NCI-H2227 treated with DMSO at 0.1 percent for 48 hours (cell line): Measurements from ENCODE around the gene MYZAP.
"Not testable (repeated sequence)": the region's sequence is repeated elsewhere in the genome, so short reads cannot be mapped to it uniquely, and the experiment has no call there.

Experiments used
- DNase-seq: peaks from one replicate; lab custom pipeline; 2025; lab: John Stamatoyannopoulos, UW

MYZAP gene

DNA sequence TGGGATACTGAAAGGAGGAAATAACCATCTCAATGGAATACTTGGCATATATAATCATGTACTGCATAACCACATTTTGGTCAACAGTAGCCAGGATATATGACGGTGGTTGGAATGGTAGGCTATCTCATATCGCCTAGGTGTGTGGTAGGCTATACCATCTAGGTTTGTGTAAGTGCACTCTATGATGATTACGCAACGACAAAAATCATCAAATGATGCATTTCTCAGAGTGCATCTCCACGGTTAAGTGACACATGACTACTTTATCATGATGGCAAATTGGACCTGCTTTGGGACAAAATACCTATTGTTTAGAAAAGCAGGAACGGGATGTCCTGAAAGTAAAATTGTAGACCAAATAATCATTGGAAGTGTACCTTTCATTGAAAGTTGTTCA is 2.8 kb downstream of the MYZAP start:
- no peak for DNase-seq

DNA sequence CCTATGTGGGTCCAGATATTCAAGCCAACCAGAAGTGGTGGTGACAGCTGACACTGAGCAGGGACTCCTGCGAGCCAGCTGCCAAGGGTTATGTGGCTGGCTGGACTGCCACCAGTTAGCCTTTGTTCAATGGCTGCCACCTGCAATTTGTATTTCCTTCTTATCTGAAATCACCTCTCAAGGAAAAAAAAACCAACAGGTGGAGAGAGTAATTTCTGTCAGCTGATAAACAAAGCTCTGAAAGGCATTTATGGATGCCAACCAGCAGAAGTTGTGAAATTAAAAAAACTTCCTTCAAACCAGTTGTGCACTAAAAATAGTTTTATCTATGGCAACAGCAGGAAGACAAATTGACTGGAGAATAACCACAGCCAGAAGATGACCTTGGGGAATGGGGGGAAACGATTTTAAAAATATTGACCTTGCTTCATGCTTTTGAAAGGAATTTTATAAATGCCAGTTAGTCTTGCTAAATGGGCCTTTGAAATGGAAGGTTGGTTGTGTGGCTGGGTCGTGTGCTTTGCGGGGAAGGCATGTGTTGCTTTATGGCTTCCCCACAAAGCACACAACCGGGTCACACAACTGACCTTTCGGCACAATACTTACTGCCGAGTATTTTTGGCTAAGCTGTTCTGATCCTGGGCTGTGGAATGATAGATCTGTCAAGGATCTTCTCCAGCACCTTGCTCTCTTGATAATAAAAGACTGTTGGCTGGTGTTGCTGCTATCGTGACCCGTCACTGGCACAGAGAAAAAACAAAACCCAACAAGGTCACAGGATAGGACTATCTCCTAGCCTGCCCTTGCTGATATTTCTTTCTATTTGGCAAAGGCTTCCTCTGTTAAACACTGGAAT is 3.5 kb downstream of the MYZAP start:
- DNase-seq, result no peak

DNA sequence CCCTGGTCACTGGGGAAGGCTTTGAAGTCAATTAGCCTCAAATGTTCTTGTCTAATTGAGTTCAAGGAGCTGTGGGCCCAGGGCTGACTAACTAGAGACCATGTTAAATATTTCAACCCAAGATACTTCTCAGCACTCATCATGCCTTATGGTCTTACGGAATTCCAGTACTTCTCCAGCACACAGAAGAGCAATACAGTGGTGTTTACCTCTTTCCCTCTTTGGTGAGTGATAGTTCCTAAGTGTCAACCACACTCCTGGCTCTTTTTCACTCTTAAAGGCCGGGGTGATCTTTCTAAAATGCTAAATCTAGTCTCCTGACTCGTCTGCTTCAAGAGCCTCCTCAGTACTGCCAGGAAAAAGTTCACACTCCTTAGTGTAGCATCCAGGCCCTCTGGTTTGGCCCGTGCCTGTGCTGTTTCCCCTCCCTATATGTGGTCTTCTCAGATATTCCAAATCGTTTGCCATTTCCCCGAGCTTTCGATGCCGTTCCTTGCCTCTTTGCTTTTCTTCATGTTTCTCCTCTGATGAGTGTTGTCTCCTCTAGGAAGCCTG is 4.7 kb downstream of the MYZAP start:
- DNase-seq, result no peak

DNA sequence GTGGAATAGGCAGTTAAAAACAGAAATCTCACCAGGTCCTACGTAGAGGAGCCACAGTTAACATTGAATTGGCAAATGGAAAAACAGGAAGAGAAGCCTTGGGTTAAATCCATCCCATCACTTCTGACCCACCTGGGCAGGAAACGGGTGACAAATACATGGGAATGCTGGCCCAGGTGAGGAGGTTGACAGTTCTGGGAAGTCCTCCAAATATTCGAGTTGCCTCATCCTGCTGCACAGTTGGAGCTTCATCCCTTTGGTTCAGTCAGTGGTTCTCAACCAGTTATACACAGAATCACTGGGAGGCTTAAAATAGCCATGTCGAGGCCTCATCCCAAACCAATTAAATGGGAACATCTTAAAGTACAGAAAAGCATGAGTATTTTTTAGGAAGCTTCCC is 5.3 kb downstream of the MYZAP start:
- no peak for DNase-seq

DNA sequence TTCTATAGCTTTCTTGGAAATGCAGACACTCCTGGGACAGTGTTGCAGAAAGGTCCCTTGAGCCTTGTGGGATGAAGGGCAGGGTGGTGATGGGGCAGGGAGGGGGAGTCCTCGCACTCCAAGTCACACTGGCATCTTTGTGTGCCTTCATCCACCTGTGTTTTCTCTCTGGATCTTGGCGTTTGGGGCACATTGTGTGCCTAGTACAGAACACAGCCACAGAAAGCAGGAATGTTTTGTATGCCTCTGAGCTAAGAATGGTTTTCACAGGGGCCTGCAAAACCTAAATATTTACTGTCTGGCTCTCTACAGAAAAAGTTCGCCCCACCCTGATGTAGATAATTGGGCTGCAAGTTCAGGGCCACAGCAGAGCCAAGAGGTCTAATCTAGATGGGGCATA is 5.7 kb downstream of the MYZAP start:
- no peak for DNase-seq

- DNase-seq, result no peak
Measured at GRCh38 chr15:57598346-57598745, 6.6 kb downstream of the MYZAP start.

- DNase-seq, result no peak
Measured at GRCh38 chr15:57599296-57599810, 7.6 kb downstream of the MYZAP start.

DNA sequence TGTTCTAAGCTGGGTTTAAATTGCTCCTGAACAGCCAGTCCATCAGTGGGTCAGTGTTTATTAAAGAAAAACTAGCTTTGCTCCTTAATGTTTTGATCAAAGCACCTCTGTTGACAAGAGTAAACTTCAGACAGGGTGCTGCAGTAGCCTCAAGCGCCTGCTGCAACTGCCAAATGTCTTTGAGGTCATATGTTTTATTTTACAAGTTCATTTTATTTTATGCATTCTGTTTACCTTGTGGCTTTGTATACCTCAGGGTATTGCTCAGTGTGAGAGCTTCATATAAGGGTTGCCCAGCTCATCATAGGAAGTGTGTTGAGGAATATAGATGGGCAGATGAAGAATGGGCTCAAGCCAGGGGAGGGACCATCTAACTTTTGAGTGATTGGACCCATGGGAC is 8.5 kb downstream of the MYZAP start:
- DNase-seq, result no peak

DNA sequence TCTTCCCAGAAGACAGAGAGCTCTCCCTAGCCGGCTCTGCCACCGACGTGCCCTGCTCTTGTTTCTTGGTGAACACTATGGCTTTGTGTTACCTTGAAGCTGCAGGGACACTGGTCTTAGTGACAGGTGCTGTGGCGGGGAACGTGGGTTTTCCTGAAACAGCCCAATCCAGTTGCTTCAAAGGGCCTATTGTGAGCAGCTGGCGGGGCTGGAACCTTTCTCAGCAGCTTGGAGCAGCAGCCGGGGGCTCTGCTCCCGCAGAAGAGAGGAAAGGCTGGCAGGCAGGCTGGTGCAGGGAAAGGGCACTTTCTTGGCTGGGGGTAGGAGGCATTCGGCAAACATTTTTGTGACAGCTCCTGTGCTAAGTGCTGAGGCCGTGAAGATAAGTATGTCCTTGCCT is 12.8 kb downstream of the MYZAP start:
- DNase-seq, result no peak

DNA sequence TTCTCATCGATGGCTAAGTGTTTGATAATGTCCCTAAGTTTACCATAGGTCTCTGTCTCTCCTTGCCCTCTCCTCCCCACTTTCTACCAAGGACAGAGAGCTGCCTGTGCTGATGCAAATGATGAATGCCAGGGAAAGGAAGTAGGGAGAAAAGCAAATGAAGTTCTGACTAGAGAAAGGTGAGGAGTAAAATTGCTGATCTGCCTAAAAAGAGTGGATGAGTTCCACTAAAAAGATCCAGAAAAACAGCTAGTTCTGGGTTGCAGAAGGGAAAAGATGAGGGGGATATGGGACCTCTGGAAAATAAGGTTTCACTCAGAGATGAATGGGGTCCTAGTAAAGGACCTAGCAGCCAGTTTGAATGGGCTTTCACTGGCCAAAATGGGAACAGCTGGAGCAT is 13.8 kb downstream of the MYZAP start:
- DNase-seq, result no peak

GRCh38 chr15:57606048-57606447 is 14.3 kb downstream of the MYZAP start:
- DNase-seq, result no peak

GRCh38 chr15:57606816-57607215 is 15.1 kb downstream of the MYZAP start:
- DNase-seq, result no peak

DNA sequence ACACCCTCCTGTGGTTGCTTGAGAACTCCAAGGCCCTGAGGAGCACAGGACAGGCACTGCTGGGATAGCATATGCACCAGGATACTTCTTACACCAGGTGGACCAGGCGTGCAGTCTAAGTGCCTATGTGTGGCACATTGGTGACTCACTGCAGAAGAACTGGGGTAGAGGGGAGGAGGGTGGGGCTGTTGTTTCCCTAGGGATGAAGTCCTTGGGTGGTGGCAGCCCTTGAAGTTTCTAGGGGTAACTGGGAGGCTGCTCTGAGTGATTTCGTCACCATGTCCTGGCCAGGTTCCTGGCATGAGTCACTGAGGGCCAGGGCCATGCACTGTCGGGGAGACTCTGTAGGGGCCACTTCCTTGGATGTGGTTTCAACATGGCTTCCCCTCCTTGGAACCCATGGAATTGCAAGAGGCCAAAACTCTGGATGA is 15.9 kb downstream of the MYZAP start:
- no peak for DNase-seq

- DNase-seq, result no peak
Measured at GRCh38 chr15:57609805-57610529, 18.3 kb downstream of the MYZAP start.

GRCh38 chr15:57611123-57611522 is 19.4 kb downstream of the MYZAP start:
- DNase-seq, result no peak

GRCh38 chr15:57611938-57612337 is 20.2 kb downstream of the MYZAP start:
- DNase-seq, result no peak

DNA sequence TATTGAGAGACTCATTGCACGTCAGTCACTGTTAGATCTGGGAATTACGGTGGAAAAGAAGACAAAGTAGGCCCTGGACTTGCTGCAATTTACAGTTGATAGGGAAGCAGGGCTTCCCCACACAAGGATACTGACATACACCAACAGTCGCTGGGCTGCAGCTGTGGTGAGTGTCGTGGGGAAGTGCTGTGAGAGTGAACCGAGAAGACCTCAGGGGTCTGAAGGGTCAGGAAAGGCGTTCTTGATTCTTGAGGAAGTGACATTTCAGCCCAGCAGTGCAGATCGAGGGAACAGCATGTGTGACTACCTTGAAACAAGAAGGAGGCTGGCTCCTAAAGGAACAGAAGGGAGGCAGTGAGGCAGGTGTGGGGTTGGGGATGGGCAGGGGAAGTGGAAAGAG is 22.5 kb downstream of the MYZAP start:
- no peak for DNase-seq

DNA sequence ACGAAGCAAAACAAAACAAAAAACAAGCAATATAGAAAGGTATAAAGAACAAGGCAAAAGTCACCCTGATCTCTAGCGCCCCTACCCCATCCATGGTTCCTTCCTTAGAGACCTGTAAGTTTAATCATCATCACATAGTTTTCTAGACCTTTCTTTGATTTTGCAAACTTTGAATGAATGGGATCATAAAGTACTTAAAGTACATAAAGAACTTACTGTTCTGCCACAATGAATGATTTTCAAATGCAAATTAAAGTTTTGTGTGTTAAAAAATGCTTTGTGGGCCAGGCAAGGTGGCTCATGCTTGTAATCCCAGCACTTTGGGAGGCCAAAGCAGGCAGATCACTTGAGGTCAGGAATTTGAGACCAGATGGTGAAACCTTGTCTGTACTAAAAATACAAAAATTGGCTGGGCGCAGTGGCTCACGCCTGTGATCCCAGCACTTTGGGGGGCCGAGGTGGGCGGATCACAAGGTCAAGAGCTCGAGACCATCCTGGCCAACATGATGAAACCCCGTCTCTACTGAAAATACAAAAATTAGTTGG is 24.3 kb downstream of the MYZAP start:
- not testable (repeated sequence) for DNase-seq

GRCh38 chr15:57618325-57618724 is 26.6 kb downstream of the MYZAP start:
- DNase-seq, result no peak

- no peak for DNase-seq
Measured at GRCh38 chr15:57619746-57620145, 28.0 kb downstream of the MYZAP start.

DNA sequence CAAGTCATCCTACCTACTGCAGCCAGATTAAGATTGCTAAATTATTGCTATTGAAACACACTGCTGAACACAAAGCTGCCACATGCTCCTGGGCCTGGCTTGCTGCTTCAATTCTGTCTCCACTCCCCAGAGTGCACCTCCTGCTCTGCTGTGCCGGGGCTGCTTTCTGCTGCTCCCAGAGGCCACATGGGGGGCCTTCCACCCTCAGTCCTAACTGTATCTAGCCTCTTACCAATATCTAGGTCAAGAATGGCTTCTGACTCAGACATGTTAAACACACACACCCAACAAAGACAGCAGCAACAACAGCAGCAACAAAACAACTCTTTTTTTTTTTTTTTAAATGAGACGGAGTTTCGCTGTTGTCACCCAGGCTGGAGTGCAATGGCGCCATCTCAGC is 33.0 kb downstream of the MYZAP start:
- DNase-seq, result no peak

- no peak for DNase-seq
Measured at GRCh38 chr15:57625703-57626448, 34.2 kb downstream of the MYZAP start.
